ENCODE data around the gene RAB27A.

- TF ChIP-seq EZH2 (IDR thresholded peaks at IDR 0.05), result no peak
- no peak for TF ChIP-seq POLR2AphosphoS5 (IDR thresholded peaks at IDR 0.05; ENCODE audit: borderline replicate concordance, low read depth, low read length)
- no peak for TF ChIP-seq FOXP2 (optimal IDR thresholded peaks at IDR 0.05; ENCODE audit: control extremely low read depth, extremely low read length, insufficient read depth)
These were observed 95.4 kb downstream of the RAB27A start for GRCh38 chr15:55194256-55194655.
